Measurements from ENCODE around the gene WDR46.
"Not testable (repeated sequence)": the region's sequence is repeated elsewhere in the genome, so short reads cannot be mapped to it uniquely, and the experiment has no call there.

WDR46 gene

DNA sequence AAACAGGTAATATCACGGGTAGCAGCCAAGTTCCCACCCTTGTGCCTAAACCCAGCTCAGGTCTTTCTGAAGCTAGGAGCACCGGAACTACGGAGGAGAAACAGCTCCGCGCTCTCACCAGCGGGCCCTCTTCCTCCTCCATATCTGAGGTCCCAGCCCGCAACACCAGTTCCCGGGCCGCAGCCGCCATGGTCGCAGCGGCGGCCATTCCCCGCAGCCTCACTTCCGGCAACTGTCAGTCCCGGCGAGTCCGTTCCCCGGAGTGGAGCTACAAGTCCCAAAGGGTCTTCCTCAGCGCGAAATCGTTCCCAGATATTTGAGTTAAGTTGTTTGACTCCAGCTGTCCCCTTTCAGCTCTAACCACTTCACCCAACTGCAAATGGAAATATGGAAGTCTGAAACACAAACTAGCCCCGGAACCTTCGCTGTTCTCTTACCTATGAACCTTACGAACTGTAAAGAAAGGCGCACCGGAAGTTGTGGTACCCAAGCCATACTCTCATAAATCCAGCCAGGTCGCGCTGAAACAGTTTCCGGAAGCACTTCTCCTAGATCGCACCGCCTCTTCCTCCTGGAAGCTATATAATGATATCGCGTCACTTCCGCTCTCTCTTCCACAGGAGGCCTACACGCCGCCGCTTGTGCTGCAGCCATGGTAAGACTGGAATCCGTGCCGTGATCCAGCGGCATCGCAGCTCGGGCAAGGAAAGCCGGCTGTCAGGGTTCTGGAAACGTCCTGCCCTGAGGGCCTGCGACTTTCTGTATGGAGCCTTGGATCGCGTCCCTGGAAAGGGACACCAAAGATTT lies 17.4 kb downstream of the WDR46 start, which contains the start of the genes RPS18 and VPS52:
Gene RPS18, plus strand, starts transcription at position 608 of the 807 bp plus-strand sequence. Its CDS starts 45 bp downstream, at position 653.
Gene VPS52, minus strand, starts transcription at position 409 of the 807 bp plus-strand sequence. Its CDS starts 201 bp downstream, at position 208.
- H4K20me1 ChIP-seq (ENCODE audit: control insufficient read depth, insufficient read depth, low read depth, low read length), result peaks cover 25% of the 10 kb centered on the region
- peaks cover 67% of the 10 kb centered on the region for H3K79me2 ChIP-seq (ENCODE audit: control insufficient read depth, low read length)
- H3K9me2 ChIP-seq (replicated peaks; ENCODE audit: control insufficient read depth, low read length), result no peaks in the 10 kb centered on the region
- peak within 1 kb of the TSS; percentile 93 for H3K4me3 ChIP-seq (ENCODE audit: low read length)
- H3K4me1 ChIP-seq (ENCODE audit: control insufficient read depth, low read length), result peaks cover 42% of the 10 kb centered on the region
- peaks cover 48% of the 10 kb centered on the region for H3F3A ChIP-seq (ENCODE audit: control insufficient read depth, insufficient read depth)
- H3K27ac ChIP-seq (ENCODE audit: low read depth, low read length), result peak within 1 kb of the TSS; percentile 80
- no peaks in the 10 kb centered on the region for H3K27me3 ChIP-seq (ENCODE audit: control insufficient read depth, low read length)
- peaks cover 86% of the 10 kb centered on the region for H3K36me3 ChIP-seq (ENCODE audit: control insufficient read depth, low read length)
- H3K4me2 ChIP-seq (ENCODE audit: low read length), result peak within 1 kb of the TSS; percentile 99
- no peaks in the 10 kb centered on the region for H3K9me3 ChIP-seq (ENCODE audit: control insufficient read depth, insufficient read depth, low read length)
- TF ChIP-seq, protein P1, sequence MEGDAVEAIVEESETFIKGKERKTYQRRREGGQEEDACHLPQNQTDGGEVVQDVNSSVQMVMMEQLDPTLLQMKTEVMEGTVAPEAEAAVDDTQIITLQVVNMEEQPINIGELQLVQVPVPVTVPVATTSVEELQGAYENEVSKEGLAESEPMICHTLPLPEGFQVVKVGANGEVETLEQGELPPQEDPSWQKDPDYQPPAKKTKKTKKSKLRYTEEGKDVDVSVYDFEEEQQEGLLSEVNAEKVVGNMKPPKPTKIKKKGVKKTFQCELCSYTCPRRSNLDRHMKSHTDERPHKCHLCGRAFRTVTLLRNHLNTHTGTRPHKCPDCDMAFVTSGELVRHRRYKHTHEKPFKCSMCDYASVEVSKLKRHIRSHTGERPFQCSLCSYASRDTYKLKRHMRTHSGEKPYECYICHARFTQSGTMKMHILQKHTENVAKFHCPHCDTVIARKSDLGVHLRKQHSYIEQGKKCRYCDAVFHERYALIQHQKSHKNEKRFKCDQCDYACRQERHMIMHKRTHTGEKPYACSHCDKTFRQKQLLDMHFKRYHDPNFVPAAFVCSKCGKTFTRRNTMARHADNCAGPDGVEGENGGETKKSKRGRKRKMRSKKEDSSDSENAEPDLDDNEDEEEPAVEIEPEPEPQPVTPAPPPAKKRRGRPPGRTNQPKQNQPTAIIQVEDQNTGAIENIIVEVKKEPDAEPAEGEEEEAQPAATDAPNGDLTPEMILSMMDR (IDR thresholded peaks at IDR 0.05; ENCODE audit: low read depth, low read length, poor library complexity, severe bottlenecking), result no peak
- no peak for TF ChIP-seq EZH2phosphoT487 (IDR thresholded peaks at IDR 0.05; ENCODE audit: borderline replicate concordance, low read length)

DNA sequence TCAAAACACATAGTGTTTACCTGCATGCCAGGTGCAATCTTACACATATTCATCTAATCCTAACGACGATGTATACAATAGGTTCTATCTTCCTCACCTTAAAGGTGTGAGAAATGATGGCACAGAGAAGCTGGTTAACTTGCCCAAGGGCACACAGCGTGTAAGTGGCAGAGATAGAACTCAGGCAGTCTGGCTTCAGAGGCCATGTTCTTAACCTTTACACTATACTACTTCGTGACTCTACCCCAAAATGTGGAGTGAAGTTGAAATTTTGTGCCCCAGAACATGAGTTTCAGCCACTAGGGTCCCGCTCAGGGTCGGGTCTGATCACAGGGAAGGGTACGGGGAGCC lies 17.9 kb downstream of the WDR46 start:
- no peaks in the 10 kb centered on the region for H3K9me2 ChIP-seq (replicated peaks; ENCODE audit: control insufficient read depth, low read length)
- peak overlapping the region; percentile 93 for H3K4me3 ChIP-seq (ENCODE audit: low read length)
- H3K4me2 ChIP-seq (ENCODE audit: low read length), result peak overlapping the region; percentile 69
- peaks cover 86% of the 10 kb centered on the region for H3K36me3 ChIP-seq (ENCODE audit: control insufficient read depth, low read length)
- TF ChIP-seq, protein P1 (IDR thresholded peaks at IDR 0.05; ENCODE audit: low read depth, low read length, poor library complexity, severe bottlenecking), result peak; percentile 36
- no peak for TF ChIP-seq EZH2phosphoT487 (IDR thresholded peaks at IDR 0.05; ENCODE audit: borderline replicate concordance, low read length)
- H4K20me1 ChIP-seq (ENCODE audit: control insufficient read depth, insufficient read depth, low read depth, low read length), result peaks cover 25% of the 10 kb centered on the region
- peaks cover 42% of the 10 kb centered on the region for H3F3A ChIP-seq (ENCODE audit: control insufficient read depth, insufficient read depth)
- no peaks in the 10 kb centered on the region for H3K9me3 ChIP-seq (ENCODE audit: control insufficient read depth, insufficient read depth, low read length)
- peak overlapping the region; percentile 80 for H3K27ac ChIP-seq (ENCODE audit: low read depth, low read length)
- H3K79me2 ChIP-seq (ENCODE audit: control insufficient read depth, low read length), result peaks cover 67% of the 10 kb centered on the region
- no peaks in the 10 kb centered on the region for H3K27me3 ChIP-seq (ENCODE audit: control insufficient read depth, low read length)
- H3K4me1 ChIP-seq (ENCODE audit: control insufficient read depth, low read length), result peaks cover 37% of the 10 kb centered on the region

DNA sequence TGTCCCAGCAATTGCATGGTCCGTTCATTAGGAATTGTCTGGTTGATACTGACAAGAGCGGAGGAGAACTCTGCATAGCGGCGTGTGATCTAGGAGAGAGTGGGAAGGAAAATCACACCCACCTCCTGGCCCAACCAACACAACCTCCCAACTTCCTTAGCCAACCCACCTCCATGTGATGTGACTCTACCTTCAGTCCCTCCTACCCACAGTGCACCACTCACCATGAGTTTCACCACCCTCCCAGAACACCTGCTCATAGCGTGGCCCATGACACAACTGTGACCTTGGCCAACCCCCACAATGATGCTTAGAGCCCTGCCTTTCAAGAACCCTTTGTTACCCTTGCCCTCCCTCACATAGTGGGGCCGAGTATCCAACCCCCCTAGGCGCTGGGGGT lies 25.0 kb downstream of the WDR46 start:
- Histone ChIP-seq H3F3A (ENCODE audit: control insufficient read depth, insufficient read depth) (no peaks in the 10 kb centered on the region), H3K9me3 (ENCODE audit: control insufficient read depth, insufficient read depth, low read length) (no peaks in the 10 kb centered on the region), H3K4me3 (ENCODE audit: low read length) (no peak overlapping the region), H3K9me2 (replicated peaks; ENCODE audit: control insufficient read depth, low read length) (no peaks in the 10 kb centered on the region), H3K4me2 (ENCODE audit: low read length) (no peak overlapping the region), H3K27me3 (ENCODE audit: control insufficient read depth, low read length) (no peaks in the 10 kb centered on the region), H4K20me1 (ENCODE audit: control insufficient read depth, insufficient read depth, low read depth, low read length) (no peaks in the 10 kb centered on the region), H3K4me1 (ENCODE audit: control insufficient read depth, low read length) (no peaks in the 10 kb centered on the region), H3K36me3 (ENCODE audit: control insufficient read depth, low read length) (peaks cover 81% of the 10 kb centered on the region), H3K79me2 (ENCODE audit: control insufficient read depth, low read length) (no peaks in the 10 kb centered on the region), H3K27ac (ENCODE audit: low read depth, low read length) (no peak overlapping the region)
- no peak for TF ChIP-seq EZH2phosphoT487 (IDR thresholded peaks at IDR 0.05; ENCODE audit: borderline replicate concordance, low read length)
- TF ChIP-seq, protein P1 (IDR thresholded peaks at IDR 0.05; ENCODE audit: low read depth, low read length, poor library complexity, severe bottlenecking), result no peak

DNA sequence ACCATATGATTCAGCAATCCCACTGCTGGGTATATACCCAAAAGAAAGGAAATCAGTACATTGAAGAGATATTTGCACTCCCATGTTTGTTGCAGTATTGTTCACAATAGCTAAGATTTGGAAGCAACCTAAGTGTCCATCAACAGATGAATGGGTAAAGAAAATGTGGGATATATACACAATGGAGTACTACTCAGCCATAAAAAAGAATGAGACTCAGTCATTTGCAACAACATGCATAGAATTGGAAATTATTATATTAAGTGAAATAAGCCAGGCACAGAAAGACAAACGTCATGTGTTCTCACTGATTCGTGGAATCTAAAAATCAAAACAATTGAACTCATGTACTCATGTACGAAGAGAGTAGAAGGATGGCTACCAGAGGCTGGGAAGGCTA lies 26.5 kb downstream of the WDR46 start:
- H3K4me2 ChIP-seq (ENCODE audit: low read length); H3K9me3 ChIP-seq (ENCODE audit: control insufficient read depth, insufficient read depth, low read length); H3K4me3 ChIP-seq (ENCODE audit: low read length); H4K20me1 ChIP-seq (ENCODE audit: control insufficient read depth, insufficient read depth, low read depth, low read length); H3K27ac ChIP-seq (ENCODE audit: low read depth, low read length); H3F3A ChIP-seq (ENCODE audit: control insufficient read depth, insufficient read depth); H3K27me3 ChIP-seq (ENCODE audit: control insufficient read depth, low read length); H3K9me2 ChIP-seq (replicated peaks; ENCODE audit: control insufficient read depth, low read length); H3K4me1 ChIP-seq (ENCODE audit: control insufficient read depth, low read length); H3K79me2 ChIP-seq (ENCODE audit: control insufficient read depth, low read length): not testable (repeated sequence)
- peaks cover 71% of the 10 kb centered on the region for H3K36me3 ChIP-seq (ENCODE audit: control insufficient read depth, low read length)
